CD8-positive, alpha-beta memory T cell (primary cell): ENCODE measurements around the gene PDGFRB. TPM values are rescaled to one million over a fixed set of nuclear protein-coding genes. Genes with fewer than 3 reads are reported as not detected.

Source experiments
- CTCF ChIA-PET: fragments of 350-600 bp; sonication (Branson Sonifier 250); formaldehyde crosslinking; loops from one replicate; lab custom pipeline; 2021; ENCODE audit warnings: antibody characterized with exemption; lab: Charles Lee
- POLR2A ChIA-PET: fragments of 350-600 bp; sonication (Branson Sonifier 250); formaldehyde crosslinking; loops from one replicate; lab custom pipeline; 2021; ENCODE audit warnings: antibody characterized with exemption; lab: Charles Lee
- DNase-seq, 5 donors: peaks; one replicate each; pipeline versions ENCODE4 v3.0.0 to v3.0.0-alpha.2; 2020 to 2022; ENCODE audit warnings: mixed read lengths in 1 of 5
- H3K27ac ChIP-seq: one replicate; pipeline ENCODE4 v1.7.0; 2013; ENCODE audit warnings: low read depth, mild to moderate bottlenecking, low read length, moderate library complexity
- H3K27me3 ChIP-seq: 2 replicates; pipeline ENCODE4 v1.7.0; 2013; ENCODE audit warnings: low read length, mild to moderate bottlenecking; ENCODE audit not compliant: insufficient read depth, poor library complexity, severe bottlenecking
- H3K36me3 ChIP-seq: 2 replicates; pipeline ENCODE4 v1.7.0; 2013; ENCODE audit warnings: mild to moderate bottlenecking, low read length, moderate library complexity; ENCODE audit not compliant: insufficient read depth
- H3K4me1 ChIP-seq: 2 replicates; pipeline ENCODE4 v1.7.0; 2013; ENCODE audit warnings: mild to moderate bottlenecking, low read length, moderate library complexity; ENCODE audit not compliant: insufficient read depth
- H3K4me3 ChIP-seq: 2 replicates; pipeline ENCODE4 v1.7.0; 2013; ENCODE audit warnings: mild to moderate bottlenecking, low read length
- H3K9me3 ChIP-seq: 2 replicates; pipeline ENCODE4 v1.7.0; 2013; ENCODE audit warnings: mild to moderate bottlenecking, low read length
- H3K27ac Mint-ChIP-seq, 8 donors: one replicate each; pipeline ENCODE4 v1.8.0; 2020 to 2021; ENCODE audit warnings: mixed read lengths in 8 of 8, mild to moderate bottlenecking in 6 of 8, inconsistent platforms in 3 of 8, moderate library complexity in 3 of 8
- H3K27me3 Mint-ChIP-seq, 2 donors: one replicate each; pipeline ENCODE4 v1.8.0; 2020 to 2021; ENCODE audit warnings: mixed read lengths in 2 of 2, mild to moderate bottlenecking in 1 of 2, moderate library complexity in 1 of 2
- H3K36me3 Mint-ChIP-seq, 3 donors: one replicate each; pipeline ENCODE4 v1.8.0; 2020 to 2021; ENCODE audit warnings: mixed read lengths in 3 of 3, inconsistent platforms in 1 of 3, mild to moderate bottlenecking in 1 of 3
- H3K4me1 Mint-ChIP-seq, 3 donors: one replicate each; pipeline ENCODE4 v1.8.0; 2020 to 2021; ENCODE audit warnings: mixed read lengths in 3 of 3, inconsistent platforms in 1 of 3, mild to moderate bottlenecking in 1 of 3
- H3K4me3 Mint-ChIP-seq, 7 donors: one replicate each; pipeline ENCODE4 v1.8.0; 2020 to 2021; ENCODE audit warnings: mixed read lengths in 7 of 7, mild to moderate bottlenecking in 6 of 7, moderate library complexity in 4 of 7, inconsistent platforms in 2 of 7
- H3K9me3 Mint-ChIP-seq, 5 donors: one replicate each; pipeline ENCODE4 v1.8.0; 2020 to 2022; ENCODE audit warnings: mixed read lengths in 5 of 5, mild to moderate bottlenecking in 3 of 5, moderate library complexity in 2 of 5, inconsistent platforms in 1 of 5
- polyA plus RNA-seq: library from polyadenylated mRNA; unstranded; fragments of 300-500 nt; fragmentation: Illumina TruSeq; gene quantifications from one replicate; pipeline ENCODE4 v1.2.3, GENCODE V29; 2021
- total RNA-seq, 2 experiments: library from RNA; stranded (reverse); gene quantifications; one replicate each; pipeline ENCODE4 v1.2.3, GENCODE V29; 2021

Gene PDGFRB
- total and polyA plus RNA-seq, 3 experiments from 2014 or later = 0.66 to 2.0 (median 0.81) TPM

DNA sequence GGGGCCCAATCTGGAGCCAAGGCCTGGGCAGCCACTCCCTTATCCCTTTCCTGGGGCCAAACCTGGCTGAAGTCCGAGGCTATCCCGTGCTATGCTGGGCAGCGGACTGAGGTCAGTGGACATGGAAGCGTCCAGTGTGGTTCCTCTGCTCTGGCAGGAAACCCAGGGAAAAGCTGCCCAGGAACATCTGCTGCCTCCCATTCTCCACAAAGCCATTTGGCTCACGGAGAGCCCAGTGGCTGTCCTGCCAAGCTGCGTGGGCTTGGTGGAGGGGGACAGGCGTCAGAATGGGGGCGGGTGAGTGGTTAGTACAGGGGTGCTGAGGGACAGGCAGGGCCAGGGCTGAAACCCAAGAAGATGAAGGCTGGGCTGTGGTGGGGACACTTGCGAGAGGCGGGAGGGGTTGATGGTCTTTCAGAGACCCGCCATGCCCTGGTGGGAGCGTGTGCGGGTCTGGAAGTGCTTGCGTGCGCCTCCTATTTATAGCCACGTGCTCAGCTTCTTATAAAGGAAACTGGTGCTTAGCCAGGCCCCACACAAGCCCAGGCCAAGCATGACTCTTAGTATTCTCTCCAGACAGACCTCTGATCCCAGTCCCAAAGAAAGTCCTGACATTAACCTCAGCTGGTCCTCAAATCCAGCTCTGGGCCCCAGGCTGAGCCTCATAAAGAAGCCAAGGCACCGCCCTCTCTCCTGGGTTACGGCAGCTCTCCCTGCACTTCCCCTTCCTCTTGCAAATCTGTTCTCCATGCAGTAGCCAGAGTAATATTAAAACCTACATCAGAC is 24.8 kb upstream of the PDGFRB start:
- no peak overlapping the region for H3K4me3 ChIP-seq
- H3K4me1 ChIP-seq = no peaks in the 10 kb centered on the region
- Mint-ChIP-seq H3K27ac (peak overlapping the region in 1 of 8 donors; percentile 61), H3K4me3 (no peak overlapping the region), H3K36me3 (no peaks in the 10 kb centered on the region), H3K9me3 (no peaks in the 10 kb centered on the region), H3K27me3 (peaks cover 9 to 22% of the 10 kb centered on the region in 2 donors), H3K4me1 (no peaks in the 10 kb centered on the region)
- no peak for DNase-seq
- no peaks in the 10 kb centered on the region for H3K36me3 ChIP-seq
- POLR2A ChIA-PET = no interaction called here
- CTCF ChIA-PET = interaction anchor here (0.6 to 1.0 kb wide), 2 partner anchors 9 to 12 kb away, joined by 3 read pairs; no protein-coding TSS in a partner anchor
- H3K27ac ChIP-seq = no peak overlapping the region
- no peaks in the 10 kb centered on the region for H3K27me3 ChIP-seq
- H3K9me3 ChIP-seq = no peaks in the 10 kb centered on the region

DNA sequence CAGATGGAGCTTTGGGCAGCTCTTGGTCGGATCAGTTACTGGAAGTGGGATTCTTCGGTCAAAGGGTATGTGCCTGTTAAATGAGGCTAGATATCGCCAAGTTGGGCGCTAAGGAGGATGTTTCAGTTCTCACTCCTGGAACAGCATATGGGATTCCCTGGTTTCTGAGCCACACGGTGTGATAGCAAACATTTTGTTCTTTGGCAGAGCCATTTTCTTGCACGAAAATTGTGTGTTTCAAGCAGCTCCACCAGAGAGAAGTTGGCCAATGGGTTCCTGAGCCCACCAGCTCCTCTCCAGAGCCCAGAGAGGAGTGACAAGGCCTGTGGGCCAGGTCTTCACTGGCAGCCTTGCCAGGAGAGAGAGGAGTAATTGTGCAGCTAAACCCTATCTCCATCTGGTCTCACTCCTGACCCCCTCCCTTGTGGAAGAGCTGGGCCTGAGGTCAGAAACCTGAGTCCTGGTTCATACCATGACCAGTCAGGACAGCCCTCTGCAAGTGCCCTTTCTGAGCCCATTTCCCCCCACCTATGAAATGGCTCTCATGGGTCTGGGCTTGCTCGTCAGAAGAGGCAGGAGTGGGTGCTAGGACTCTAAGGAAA is 23.5 kb upstream of the PDGFRB start:
- POLR2A ChIA-PET = no interaction called here
- no peak for DNase-seq
- Mint-ChIP-seq H3K9me3 (no peaks in the 10 kb centered on the region), H3K36me3 (no peaks in the 10 kb centered on the region), H3K4me1 (no peaks in the 10 kb centered on the region), H3K27me3 (peaks cover 10 to 26% of the 10 kb centered on the region in 2 donors), H3K27ac (no peak overlapping the region), H3K4me3 (no peak overlapping the region)
- Histone ChIP-seq H3K4me3 (no peak overlapping the region), H3K4me1 (no peaks in the 10 kb centered on the region), H3K9me3 (no peaks in the 10 kb centered on the region), H3K36me3 (no peaks in the 10 kb centered on the region), H3K27ac (no peak overlapping the region), H3K27me3 (no peaks in the 10 kb centered on the region)
- CTCF ChIA-PET = interaction anchor here (1.0 kb wide), 1 partner anchor 10 kb away, joined by 3 read pairs; no protein-coding TSS in a partner anchor

DNA sequence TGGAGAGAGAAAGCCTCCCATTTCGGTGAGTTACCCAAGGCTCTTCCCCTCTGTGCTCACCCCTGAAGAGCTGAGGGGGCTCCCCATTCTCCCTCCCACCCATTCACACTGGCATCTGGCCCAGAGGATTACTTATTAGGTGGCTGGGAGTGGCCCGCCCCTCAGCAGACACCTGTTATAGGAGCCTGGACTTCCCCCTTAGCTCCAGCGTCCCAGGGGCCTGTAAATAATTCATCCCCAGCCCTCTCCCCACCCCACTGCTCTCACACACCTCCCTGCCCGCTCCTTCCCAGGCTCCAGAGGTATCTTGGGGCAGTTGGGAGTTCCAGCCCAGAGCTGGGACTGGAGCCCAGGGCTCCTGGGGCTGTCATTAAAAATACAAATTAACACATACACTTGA is 22.6 kb upstream of the PDGFRB start:
- H3K36me3 ChIP-seq = no peaks in the 10 kb centered on the region
- H3K9me3 Mint-ChIP-seq = no peaks in the 10 kb centered on the region
- no peak overlapping the region for H3K27ac Mint-ChIP-seq
- POLR2A ChIA-PET = no interaction called here
- no peak overlapping the region for H3K4me3 Mint-ChIP-seq
- H3K4me3 ChIP-seq = no peak overlapping the region
- H3K36me3 Mint-ChIP-seq = peaks cover 0 to 1% (median 0%) of the 10 kb centered on the region in 3 donors
- H3K4me1 Mint-ChIP-seq = no peaks in the 10 kb centered on the region
- peaks cover 3% of the 10 kb centered on the region for H3K27me3 ChIP-seq
- CTCF ChIA-PET = no interaction called here
- no peak for DNase-seq
- peaks cover 10 to 34% of the 10 kb centered on the region in 2 donors for H3K27me3 Mint-ChIP-seq
- H3K27ac ChIP-seq = no peak overlapping the region
- no peaks in the 10 kb centered on the region for H3K4me1 ChIP-seq
- no peaks in the 10 kb centered on the region for H3K9me3 ChIP-seq

DNA sequence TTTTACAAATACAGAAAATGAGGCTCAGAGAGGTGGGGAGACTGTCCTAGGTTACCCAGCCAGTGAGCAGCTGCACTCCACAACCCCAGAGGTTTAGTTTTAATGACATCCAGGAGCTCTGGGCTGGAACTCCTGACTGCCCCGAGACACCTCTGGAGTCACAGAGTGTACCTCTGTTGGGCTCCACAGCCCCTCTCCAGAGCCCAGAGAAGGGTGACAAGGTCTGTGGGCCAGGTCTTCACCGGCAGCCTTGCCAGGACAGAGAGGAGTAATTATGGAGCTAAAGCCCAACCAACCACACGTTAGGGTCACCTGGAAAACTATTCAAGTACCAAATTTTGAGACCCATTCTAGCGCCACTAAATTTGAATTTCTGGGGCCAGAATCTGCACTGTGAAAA is 22.1 kb upstream of the PDGFRB start:
- Histone ChIP-seq H3K9me3 (no peaks in the 10 kb centered on the region), H3K4me1 (no peaks in the 10 kb centered on the region), H3K27me3 (peaks cover 3% of the 10 kb centered on the region), H3K4me3 (no peak overlapping the region), H3K36me3 (no peaks in the 10 kb centered on the region), H3K27ac (no peak overlapping the region)
- H3K36me3 Mint-ChIP-seq = peaks cover 0 to 1% (median 0%) of the 10 kb centered on the region in 3 donors
- H3K4me3 Mint-ChIP-seq = no peak overlapping the region
- H3K9me3 Mint-ChIP-seq = no peaks in the 10 kb centered on the region
- peaks cover 10 to 37% of the 10 kb centered on the region in 2 donors for H3K27me3 Mint-ChIP-seq
- H3K27ac Mint-ChIP-seq = no peak overlapping the region
- no peaks in the 10 kb centered on the region for H3K4me1 Mint-ChIP-seq
- no peak for DNase-seq
- CTCF ChIA-PET = no interaction called here
- POLR2A ChIA-PET = no interaction called here

DNA sequence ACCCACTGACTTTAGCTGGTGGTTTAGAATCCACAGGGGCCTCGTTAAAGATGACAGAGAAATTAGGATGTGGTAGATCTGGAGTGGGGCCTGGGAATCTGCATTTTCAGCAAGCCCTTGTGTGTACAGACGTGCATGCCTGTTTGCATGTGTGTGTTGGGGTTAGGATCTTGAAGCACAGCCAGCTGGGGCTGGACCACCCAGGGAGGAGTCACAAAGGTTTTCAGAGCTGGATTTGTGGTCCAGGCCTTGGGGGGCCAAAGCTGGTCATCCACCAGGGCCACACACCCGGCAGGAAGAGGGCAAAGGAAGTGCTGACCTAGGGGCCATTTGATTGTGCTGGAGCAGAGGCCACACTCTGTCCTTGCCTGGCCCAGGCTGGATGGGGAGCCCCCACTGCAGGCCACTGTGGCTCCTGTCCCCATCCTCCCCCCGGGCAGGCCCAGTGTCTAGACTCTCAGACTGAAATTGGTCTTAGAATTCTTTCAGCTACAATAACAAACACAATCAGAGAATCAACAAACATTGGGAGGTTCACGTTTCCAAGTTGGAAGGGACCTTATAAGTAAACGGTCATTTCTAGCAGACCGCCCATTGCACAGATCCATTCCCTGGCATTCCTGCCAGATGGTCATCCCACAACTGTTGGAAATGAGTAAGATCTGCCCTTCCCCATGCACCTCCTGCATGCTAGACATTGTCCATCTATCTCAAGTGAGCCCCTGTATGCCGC is 21.3 kb upstream of the PDGFRB start:
- Histone ChIP-seq H3K4me1 (no peaks in the 10 kb centered on the region), H3K27ac (no peak overlapping the region), H3K36me3 (no peaks in the 10 kb centered on the region), H3K27me3 (peaks cover 3% of the 10 kb centered on the region), H3K4me3 (no peak overlapping the region), H3K9me3 (no peaks in the 10 kb centered on the region)
- H3K4me3 Mint-ChIP-seq = no peak overlapping the region
- H3K4me1 Mint-ChIP-seq = no peaks in the 10 kb centered on the region
- DNase-seq = no peak
- H3K27ac Mint-ChIP-seq = no peak overlapping the region
- peaks cover 15 to 44% of the 10 kb centered on the region in 2 donors for H3K27me3 Mint-ChIP-seq
- peaks cover 0 to 1% (median 0%) of the 10 kb centered on the region in 3 donors for H3K36me3 Mint-ChIP-seq
- CTCF ChIA-PET = no interaction called here
- POLR2A ChIA-PET = no interaction called here
- no peaks in the 10 kb centered on the region for H3K9me3 Mint-ChIP-seq

DNA sequence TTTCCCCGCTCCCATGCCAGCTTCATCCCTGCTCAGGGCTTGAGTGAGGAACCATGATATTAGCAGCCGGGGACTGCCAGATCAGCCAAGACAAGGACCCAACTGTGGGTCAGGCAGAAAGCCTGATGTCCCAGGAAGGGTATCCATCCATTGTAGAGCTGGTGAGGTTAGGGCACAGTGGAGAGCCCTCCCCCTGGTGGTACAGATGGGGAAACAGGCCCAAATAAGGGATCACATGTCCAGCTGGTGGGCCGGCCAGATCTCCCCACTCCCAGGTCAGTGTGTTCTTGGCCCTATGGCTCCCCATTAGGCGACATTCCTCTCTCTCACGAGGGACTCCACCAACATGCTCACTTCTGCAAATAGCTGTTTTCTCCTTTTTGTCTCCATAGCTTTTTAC is 19.9 kb upstream of the PDGFRB start:
- CTCF ChIA-PET = interaction anchor here (0.6 to 1.2 kb wide), 2 partner anchors 12 to 43 kb away, joined by 3 to 4 read pairs; no protein-coding TSS in a partner anchor
- POLR2A ChIA-PET = no interaction called here
- Mint-ChIP-seq H3K4me3 (no peak overlapping the region), H3K27ac (no peak overlapping the region), H3K9me3 (no peaks in the 10 kb centered on the region), H3K27me3 (peaks cover 14 to 52% of the 10 kb centered on the region in 2 donors), H3K36me3 (peaks cover 0 to 1% (median 0%) of the 10 kb centered on the region in 3 donors), H3K4me1 (no peaks in the 10 kb centered on the region)
- H3K4me1 ChIP-seq = no peaks in the 10 kb centered on the region
- H3K27ac ChIP-seq = no peak overlapping the region
- no peaks in the 10 kb centered on the region for H3K36me3 ChIP-seq
- H3K4me3 ChIP-seq = no peak overlapping the region
- DNase-seq = no peak
- peaks cover 7% of the 10 kb centered on the region for H3K27me3 ChIP-seq
- H3K9me3 ChIP-seq = no peaks in the 10 kb centered on the region

DNA sequence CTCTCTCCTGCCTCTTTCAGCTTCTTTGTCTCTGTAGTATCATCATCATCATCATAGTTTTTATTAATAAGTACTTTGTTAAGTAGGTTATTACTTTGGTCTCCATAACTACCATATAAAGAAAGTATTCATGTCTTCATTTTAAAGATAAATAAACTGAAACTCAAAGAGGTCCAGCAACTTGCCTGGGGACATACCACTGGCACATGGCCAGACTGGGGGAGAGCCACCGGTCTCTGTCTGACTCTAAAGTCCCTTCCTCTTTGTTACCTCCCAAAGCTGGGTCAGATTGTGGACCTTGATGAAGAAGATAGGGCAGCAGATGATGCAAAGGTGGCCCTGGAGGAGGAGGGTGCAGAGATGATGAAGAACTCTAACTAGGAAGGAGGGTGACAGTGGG is 19.4 kb upstream of the PDGFRB start:
- POLR2A ChIA-PET = no interaction called here

More for the DNA sequence above, 19.4 kb upstream of the PDGFRB start:
- CTCF ChIA-PET = interaction anchor here (1.2 kb wide), 1 partner anchor 12 kb away, joined by 4 read pairs; no protein-coding TSS in a partner anchor
- peaks cover 17 to 57% of the 10 kb centered on the region in 2 donors for H3K27me3 Mint-ChIP-seq
- H3K9me3 ChIP-seq = no peaks in the 10 kb centered on the region
- H3K4me1 ChIP-seq = no peaks in the 10 kb centered on the region
- no peak overlapping the region for H3K4me3 Mint-ChIP-seq
- peaks cover 7% of the 10 kb centered on the region for H3K27me3 ChIP-seq
- H3K4me3 ChIP-seq = no peak overlapping the region
- DNase-seq = no peak
- no peaks in the 10 kb centered on the region for H3K9me3 Mint-ChIP-seq
- H3K27ac Mint-ChIP-seq = no peak overlapping the region
- peaks cover 0 to 1% (median 0%) of the 10 kb centered on the region in 3 donors for H3K36me3 Mint-ChIP-seq
- H3K4me1 Mint-ChIP-seq = no peaks in the 10 kb centered on the region
- H3K27ac ChIP-seq = no peak overlapping the region
- H3K36me3 ChIP-seq = no peaks in the 10 kb centered on the region
